ENCODE results near the gene SCARF2. TPM values are rescaled to one million over a fixed set of nuclear protein-coding genes. Genes with fewer than 3 reads are reported as not detected.
A peak's percentile ranks its signal among the peaks of the same experiment; 100 is the strongest.

The SCARF2 gene
- total RNA-seq, 4 donors from 2014 or later: 14.8 to 25.3 (median 20.1) TPM

DNA sequence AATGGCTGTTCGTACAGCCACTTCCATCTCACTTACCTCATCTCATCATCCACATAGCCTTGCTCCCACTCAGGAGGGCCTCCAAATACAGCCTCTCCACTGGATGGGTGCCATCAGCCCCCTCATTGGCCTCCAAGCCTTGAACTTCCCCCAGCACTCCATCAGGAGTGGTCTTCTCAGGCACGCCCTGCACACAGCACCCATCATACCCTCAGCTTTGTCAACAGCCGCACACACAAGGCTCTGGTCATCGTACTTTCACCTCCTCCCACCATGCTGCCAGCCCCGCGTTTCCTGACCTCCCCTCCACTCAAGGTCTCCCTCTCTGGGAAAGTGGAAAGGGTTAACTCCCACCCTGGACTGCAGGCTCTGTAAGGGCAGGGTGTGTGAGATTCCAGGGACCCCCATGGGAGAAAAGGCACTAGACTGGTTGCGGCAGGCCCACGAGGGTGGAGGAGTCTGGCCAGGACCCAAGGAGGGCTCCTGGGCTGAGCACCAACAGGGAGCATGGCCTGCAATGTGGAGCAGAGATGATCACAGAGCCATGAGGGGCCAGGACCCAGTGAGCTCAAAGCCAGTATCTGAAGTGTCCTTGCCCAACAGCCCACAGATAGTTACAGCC, 21.0 kb upstream of the SCARF2 start:
- Histone ChIP-seq H3K4me3 (no peak overlapping the region), H3K4me1 (peaks cover 0 to 9% (median 6%) of the 10 kb centered on the region in 3 donors), H3K27me3 (no peaks in the 10 kb centered on the region), H3K36me3 (peaks cover 0 to 57% of the 10 kb centered on the region in 2 donors), H3K9me3 (no peaks in the 10 kb centered on the region), H3K27ac (no peak overlapping the region)
- 70% methylated on average over 1 of the region's 8 CpGs; no CpG with 5 or more reads in 1 of the 2 donors for WGBS, 2 donors (ENCODE audit: low coverage in 1 of 2)
- no peak for TF ChIP-seq EP300 (IDR thresholded peaks at IDR 0.05)
- TF ChIP-seq POLR2AphosphoS5 (IDR thresholded peaks at IDR 0.05): no peak
- TF ChIP-seq, protein P1, sequence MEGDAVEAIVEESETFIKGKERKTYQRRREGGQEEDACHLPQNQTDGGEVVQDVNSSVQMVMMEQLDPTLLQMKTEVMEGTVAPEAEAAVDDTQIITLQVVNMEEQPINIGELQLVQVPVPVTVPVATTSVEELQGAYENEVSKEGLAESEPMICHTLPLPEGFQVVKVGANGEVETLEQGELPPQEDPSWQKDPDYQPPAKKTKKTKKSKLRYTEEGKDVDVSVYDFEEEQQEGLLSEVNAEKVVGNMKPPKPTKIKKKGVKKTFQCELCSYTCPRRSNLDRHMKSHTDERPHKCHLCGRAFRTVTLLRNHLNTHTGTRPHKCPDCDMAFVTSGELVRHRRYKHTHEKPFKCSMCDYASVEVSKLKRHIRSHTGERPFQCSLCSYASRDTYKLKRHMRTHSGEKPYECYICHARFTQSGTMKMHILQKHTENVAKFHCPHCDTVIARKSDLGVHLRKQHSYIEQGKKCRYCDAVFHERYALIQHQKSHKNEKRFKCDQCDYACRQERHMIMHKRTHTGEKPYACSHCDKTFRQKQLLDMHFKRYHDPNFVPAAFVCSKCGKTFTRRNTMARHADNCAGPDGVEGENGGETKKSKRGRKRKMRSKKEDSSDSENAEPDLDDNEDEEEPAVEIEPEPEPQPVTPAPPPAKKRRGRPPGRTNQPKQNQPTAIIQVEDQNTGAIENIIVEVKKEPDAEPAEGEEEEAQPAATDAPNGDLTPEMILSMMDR (IDR thresholded peaks at IDR 0.05): no peak
- TF ChIP-seq POLR2A (IDR thresholded peaks at IDR 0.05): no peak
- no peak for ATAC-seq

DNA sequence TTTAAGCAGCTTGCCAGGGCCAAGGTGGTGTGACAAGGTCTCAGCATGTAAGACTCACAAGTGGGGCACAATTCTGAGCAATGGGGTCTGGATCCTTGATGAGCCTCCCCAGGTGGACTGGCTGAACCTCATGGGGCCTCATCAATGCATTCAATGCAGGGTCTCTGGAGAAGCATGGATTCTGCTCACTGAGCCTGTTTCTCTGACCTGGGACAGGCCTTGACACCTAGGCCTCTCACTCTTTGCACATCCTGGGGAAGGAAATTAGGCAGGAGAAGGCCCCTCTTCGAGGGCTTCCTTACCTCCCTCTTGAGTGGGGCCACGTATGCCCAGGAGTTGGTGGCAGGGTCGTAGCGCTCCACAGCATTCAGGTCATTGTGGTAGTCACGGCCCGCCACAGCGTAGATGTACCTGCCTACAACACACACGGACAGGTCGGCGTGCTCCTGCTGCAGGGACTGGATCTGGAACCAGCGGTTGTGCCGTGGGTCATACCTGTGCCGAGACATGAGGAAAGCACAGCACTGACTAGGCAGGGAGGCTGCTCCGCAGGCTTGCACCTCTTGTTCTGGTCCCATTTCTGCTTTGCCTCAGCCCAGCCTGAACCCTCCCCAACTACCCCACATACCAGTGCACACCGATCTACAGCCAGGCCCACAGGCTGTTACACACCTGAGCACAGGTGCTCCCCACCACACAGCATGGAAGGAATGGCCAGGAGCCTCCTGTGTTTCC, 20.0 kb upstream of the SCARF2 start:
- Histone ChIP-seq H3K27me3 (no peaks in the 10 kb centered on the region), H3K9me3 (no peaks in the 10 kb centered on the region), H3K36me3 (peaks cover 0 to 50% of the 10 kb centered on the region in 2 donors), H3K4me1 (peaks cover 0 to 4% (median 0%) of the 10 kb centered on the region in 3 donors), H3K27ac (no peak overlapping the region), H3K4me3 (no peak overlapping the region)
- TF ChIP-seq EP300 (IDR thresholded peaks at IDR 0.05): no peak
- TF ChIP-seq, protein P1 (IDR thresholded peaks at IDR 0.05): no peak
- no peak for TF ChIP-seq POLR2AphosphoS5 (IDR thresholded peaks at IDR 0.05)
- no peak for TF ChIP-seq POLR2A (IDR thresholded peaks at IDR 0.05)
- WGBS, 2 donors (ENCODE audit: low coverage in 1 of 2): no CpG with 5 or more reads among the region's 15 CpGs
- ATAC-seq: no peak

DNA sequence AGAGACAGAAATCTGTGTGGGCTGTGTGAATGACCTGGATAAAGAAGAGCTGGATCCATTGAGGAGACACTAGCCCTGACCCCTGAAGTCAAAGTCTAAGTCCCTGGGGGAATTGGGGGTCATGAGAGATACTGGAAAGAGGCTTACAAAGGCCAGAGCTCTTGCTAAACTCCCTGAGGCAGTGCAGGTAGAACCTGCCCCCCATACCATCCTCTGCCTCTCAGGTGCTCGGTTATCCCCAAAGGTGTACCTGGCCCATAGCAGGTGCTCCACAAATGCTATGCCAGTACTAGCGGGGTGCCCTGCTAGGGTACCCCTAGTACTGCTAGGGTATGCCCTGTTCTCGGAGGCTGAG, 19.1 kb upstream of the SCARF2 start:
- Histone ChIP-seq H3K9me3 (no peaks in the 10 kb centered on the region), H3K27ac (no peak overlapping the region), H3K36me3 (peaks cover 0 to 53% of the 10 kb centered on the region in 2 donors), H3K4me1 (peaks cover 0 to 4% (median 0%) of the 10 kb centered on the region in 3 donors), H3K27me3 (no peaks in the 10 kb centered on the region), H3K4me3 (no peak overlapping the region)
- WGBS, 2 donors (ENCODE audit: low coverage in 1 of 2): 100% methylated on average over 1 of the region's 3 CpGs; no CpG with 5 or more reads in 1 of the 2 donors
- TF ChIP-seq POLR2AphosphoS5 (IDR thresholded peaks at IDR 0.05) (no peak), POLR2A (IDR thresholded peaks at IDR 0.05) (no peak), EP300 (IDR thresholded peaks at IDR 0.05) (no peak)
- TF ChIP-seq, protein P1 (IDR thresholded peaks at IDR 0.05): no peak
- ATAC-seq: no peak

GRCh38 chr22:20456064-20456721, 18.6 kb upstream of the SCARF2 start:
- peak; percentile 83 for ATAC-seq
- Histone ChIP-seq H3K4me3 (no peak overlapping the region), H3K4me1 (peaks cover 0 to 4% (median 0%) of the 10 kb centered on the region in 3 donors), H3K36me3 (peaks cover 0 to 57% of the 10 kb centered on the region in 2 donors), H3K27me3 (no peaks in the 10 kb centered on the region), H3K9me3 (no peaks in the 10 kb centered on the region), H3K27ac (no peak overlapping the region)
- WGBS, 2 donors (ENCODE audit: low coverage in 1 of 2): 0% methylated on average over 5 of the region's 6 CpGs; no CpG with 5 or more reads in 1 of the 2 donors
- TF ChIP-seq EP300 (IDR thresholded peaks at IDR 0.05): no peak
- TF ChIP-seq POLR2A (IDR thresholded peaks at IDR 0.05): no peak
- no peak for TF ChIP-seq POLR2AphosphoS5 (IDR thresholded peaks at IDR 0.05)
- TF ChIP-seq, protein P1 (IDR thresholded peaks at IDR 0.05): peak in 3 of 4 experiments; percentile 87 to 95 (median 88)
